Endothelial cell of umbilical vein (primary cell): Measurements from ENCODE around the gene TSC22D3. TPM values are rescaled to one million over a fixed set of nuclear protein-coding genes. Genes with fewer than 3 reads are reported as not detected.

Experiments used
- BruUV-seq: library from RNA; stranded (reverse); fragments of 400-500 nt; replicated peaks from 2 replicates; lab custom pipeline; 2021; lab: Mats Ljungman, UMichigan
- CTCF ChIA-PET: fragments of 300-600, 350-600 bp; sonication (Branson Sonifier 250); formaldehyde crosslinking; loops from one replicate; lab custom pipeline; 2021; ENCODE audit warnings: antibody characterized with exemption, inconsistent platforms; lab: Charles Lee
- POLR2A ChIA-PET: fragments of 300-600, 350-600 bp; sonication (Branson Sonifier 250); formaldehyde crosslinking; loops from one replicate; lab custom pipeline; 2021; ENCODE audit warnings: antibody characterized with exemption, inconsistent platforms; lab: Charles Lee
- DNase-seq: peaks from one replicate; pipeline ENCODE4 v3.0.0-alpha.2; 2011; ENCODE audit warnings: low read depth, low spot score
- FAIRE-seq: peaks from 2 replicates; lab custom pipeline; 2011; peaks lifted over from hg19 to GRCh38; lab: Jason Lieb, UNC
- H2AFZ ChIP-seq: 2 replicates; pipeline ENCODE4 v1.6.0; 2012; ENCODE audit warnings: low read depth, low read length, control low read depth, inconsistent platforms
- H3K27ac ChIP-seq: 2 replicates; pipeline ENCODE4 v1.5.1; 2011; ENCODE audit warnings: low read depth, mild to moderate bottlenecking, control low read depth, low read length, moderate library complexity; ENCODE audit not compliant: insufficient read depth
- H3K27me3 ChIP-seq, 2 experiments: 2 replicates each; pipeline versions ENCODE4 v1.6.0 to v1.6.1; 2011; ENCODE audit warnings: low read length in 2 of 2, mixed read lengths in 1 of 2; ENCODE audit not compliant: control insufficient read depth in 2 of 2, insufficient read depth in 2 of 2
- H3K36me3 ChIP-seq, 2 experiments: 2 replicates in 1 of 2; 3 replicates in 1 of 2; pipeline ENCODE4 v1.5.1; 2011; ENCODE audit warnings: low read length in 2 of 2, mild to moderate bottlenecking in 1 of 2, moderate library complexity in 1 of 2; ENCODE audit not compliant: control insufficient read depth in 2 of 2, insufficient read depth in 2 of 2; ENCODE audit errors: extremely low read depth in 1 of 2
- H3K4me1 ChIP-seq: 3 replicates; pipeline ENCODE4 v1.5.1; 2011; ENCODE audit warnings: mild to moderate bottlenecking, low read length; ENCODE audit not compliant: control insufficient read depth, insufficient read depth; ENCODE audit errors: extremely low read depth
- H3K4me2 ChIP-seq: 2 replicates; pipeline ENCODE4 v1.6.1; 2011; ENCODE audit warnings: low read length, control low read depth, mixed read lengths; ENCODE audit not compliant: insufficient read depth
- H3K4me3 ChIP-seq, 3 experiments: fragments of 200-600 bp in 1 of 3; sonication (generic), shearing (Covaris generic) in 1 of 3; replicated peaks in 1 of 3; 2 replicates each; pipeline ENCODE4 v1.5.1; 2011 to 2016; ENCODE audit warnings: control low read depth in 3 of 3, low read length in 3 of 3, mild to moderate bottlenecking in 2 of 3, inconsistent platforms in 1 of 3, low read depth in 1 of 3, moderate library complexity in 1 of 3; ENCODE audit not compliant: insufficient read depth in 1 of 3
- H3K79me2 ChIP-seq: 2 replicates; pipeline ENCODE4 v1.6.0; 2012; ENCODE audit warnings: low read length, inconsistent platforms; ENCODE audit not compliant: control insufficient read depth, insufficient read depth
- H3K9ac ChIP-seq: replicated peaks from 2 replicates; pipeline ENCODE3; 2011; ENCODE audit warnings: low read length, control low read depth; ENCODE audit not compliant: insufficient read depth; ENCODE audit errors: extremely low read depth
- H3K9me1 ChIP-seq: replicated peaks from 3 replicates; pipeline ENCODE4 v1.6.0; 2011; ENCODE audit warnings: mild to moderate bottlenecking, low read length; ENCODE audit not compliant: control insufficient read depth, insufficient read depth; ENCODE audit errors: extremely low read depth
- H3K9me3 ChIP-seq: replicated peaks from 2 replicates; pipeline ENCODE4 v1.5.1; 2012; ENCODE audit warnings: low read length, inconsistent platforms; ENCODE audit not compliant: control insufficient read depth, insufficient read depth
- H4K20me1 ChIP-seq: replicated peaks from 2 replicates; pipeline ENCODE3; 2011; ENCODE audit warnings: mild to moderate bottlenecking, low read length; ENCODE audit not compliant: control insufficient read depth, insufficient read depth; ENCODE audit errors: extremely low read depth
- EZH2 ChIP-seq: IDR thresholded peaks from 2 replicates; pipeline ENCODE4 v1.6.1; 2012; ENCODE audit warnings: borderline replicate concordance, low read depth, mild to moderate bottlenecking, moderate library complexity, low read length, inconsistent platforms; ENCODE audit not compliant: severe bottlenecking
- FOS ChIP-seq: IDR thresholded peaks from 2 replicates; pipeline ENCODE4 v1.6.1; 2011; ENCODE audit warnings: mild to moderate bottlenecking, low read length, moderate library complexity, borderline replicate concordance; ENCODE audit not compliant: insufficient read depth
- GATA2 ChIP-seq: IDR thresholded peaks from 2 replicates; pipeline ENCODE4 v1.7.0; 2011; ENCODE audit warnings: low read depth, mild to moderate bottlenecking, moderate library complexity, mixed read lengths, low read length; ENCODE audit not compliant: insufficient read length, insufficient read depth
- JUN ChIP-seq: IDR thresholded peaks from 2 replicates; pipeline ENCODE4 v1.6.1; 2011; ENCODE audit warnings: borderline replicate concordance, low read depth; ENCODE audit not compliant: insufficient read length, insufficient read depth
- MYC ChIP-seq: IDR thresholded peaks from one replicate; pipeline ENCODE4 v1.6.1; 2011; ENCODE audit warnings: mild to moderate bottlenecking, low read depth, low read length
- POLR2A ChIP-seq: IDR thresholded peaks from 2 replicates; pipeline ENCODE4 v1.6.1; 2012; ENCODE audit warnings: low read depth, mild to moderate bottlenecking, control low read depth, low read length
- POLR2AphosphoS5 ChIP-seq: IDR thresholded peaks from 2 replicates; pipeline ENCODE4 v1.6.1; 2012; ENCODE audit warnings: low read depth, mild to moderate bottlenecking, control low read depth, low read length, moderate library complexity; ENCODE audit not compliant: insufficient read depth
- dilution Hi-C: fragments of 300-500 bp; cut with MboI; formaldehyde crosslinking; loops from one replicate; pipeline ENCODE4 v1.15.0; 2019; ENCODE audit warnings: low sequenced_read_pairs; ENCODE audit not compliant: extremely low pct_ligation_motif_present
- intact Hi-C: fragments of 100-400 bp; cut with micrococcal nuclease; formaldehyde crosslinking; loops from one replicate; pipeline ENCODE4 v1.10.0; 2022
- polyA plus RNA-seq, 4 experiments: library from polyadenylated mRNA; depleted of rRNA in 3 of 4; stranded (reverse) in 3 of 4; unstranded in 1 of 4; fragments of >200 nt; gene quantifications; 2 replicates each; pipeline versions ENCODE4 v1.2.1 to v1.2.3, GENCODE V29; 2011 to 2012; ENCODE audit warnings: missing spikeins in 1 of 4
- total RNA-seq: library from RNA; stranded (reverse); gene quantifications from 2 replicates; pipeline ENCODE4 v1.2.3, GENCODE V29; 2021
- TF ChIP-seq, protein P1 (sequence below): IDR thresholded peaks from 2 replicates; pipeline ENCODE4 v1.6.1; 2011; ENCODE audit not compliant: insufficient read depth, insufficient read length
- TF ChIP-seq, protein P2 (sequence below), 2 donors: IDR thresholded peaks; 1 replicate in 1 of 2; 2 replicates in 1 of 2; pipeline ENCODE4 v1.5.1; 2011; ENCODE audit warnings: low read length in 2 of 2, mild to moderate bottlenecking in 2 of 2, moderate library complexity in 2 of 2, control low read depth in 1 of 2, inconsistent platforms in 1 of 2, low read depth in 1 of 2; ENCODE audit not compliant: insufficient read depth in 1 of 2; ENCODE audit errors: extremely low read depth in 1 of 2

The TSC22D3 gene
- total and polyA plus RNA-seq, 2 donors (not counting 3 experiments of a cell fraction or from before 2014, with no cell fraction given) = 21.1 to 37.4 TPM

DNA sequence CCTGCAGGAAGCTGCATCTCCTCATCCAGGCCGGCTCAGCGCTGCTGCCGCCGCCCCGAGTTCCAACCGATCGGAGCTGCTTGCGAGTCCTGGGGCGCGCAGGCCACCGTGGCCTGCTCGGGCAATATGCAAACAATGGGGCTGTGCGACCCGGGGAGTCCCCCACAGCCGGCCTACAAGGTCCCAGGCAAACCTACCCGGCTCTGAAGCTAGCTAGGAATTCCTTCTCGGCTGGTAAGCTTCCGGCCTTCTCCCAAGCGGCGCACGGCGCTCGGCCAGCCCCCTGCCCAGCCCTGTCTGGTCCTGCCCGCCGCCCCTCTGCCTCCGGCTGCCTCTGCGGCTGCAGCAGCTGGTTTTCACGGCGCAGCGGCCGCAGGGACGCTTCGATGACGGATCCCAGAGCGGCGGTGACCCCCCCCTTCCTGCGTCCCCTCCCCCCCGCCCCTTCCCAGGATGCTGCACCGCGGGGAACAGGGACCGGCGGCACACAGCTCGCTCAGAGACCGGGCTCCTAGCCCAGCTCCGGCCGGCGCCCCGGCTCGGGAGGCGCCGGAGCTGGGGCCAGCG lies 59.4 kb downstream of the TSC22D3 start:
- Histone ChIP-seq H2AFZ (no peak overlapping the region), H3K79me2 (peaks cover 14% of the 10 kb centered on the region), H4K20me1 (no peaks in the 10 kb centered on the region), H3K4me3 (peak overlapping the region; percentile 71 to 84 (median 77)), H3K9me1 (no peaks in the 10 kb centered on the region), H3K27ac (peak overlapping the region; percentile 77), H3K27me3 (no peaks in the 10 kb centered on the region), H3K36me3 (peaks cover 0 to 4% of the 10 kb centered on the region in 2 experiments), H3K4me1 (peaks cover 15% of the 10 kb centered on the region), H3K4me2 (peak overlapping the region; percentile 41), H3K9ac (peak overlapping the region; percentile 92), H3K9me3 (no peaks in the 10 kb centered on the region)
- BruUV-seq = no TSS peak
- dilution Hi-C loops (no loop called here), intact Hi-C loops (loop anchor here (10.0 kb wide), 1 partner anchor 309 kb away; no protein-coding TSS in a partner anchor)
- DNase-seq (peak; percentile 32), FAIRE-seq (peak; percentile 76)
- ChIA-PET POLR2A (interaction anchor here (0.8 to 4.3 kb wide), 4 partner anchors 16 to 59 kb away, joined by 4 to 40 read pairs (median 8); partner anchors contain the start of gene TSC22D3), CTCF (interaction anchor here (1.1 to 8.3 kb wide), 8 partner anchors 11 to 61 kb away, joined by 4 to 142 read pairs (median 22); partner anchors contain the start of genes NCBP2L and TSC22D3)
- no peak for TF ChIP-seq EZH2
- TF ChIP-seq, protein P1, sequence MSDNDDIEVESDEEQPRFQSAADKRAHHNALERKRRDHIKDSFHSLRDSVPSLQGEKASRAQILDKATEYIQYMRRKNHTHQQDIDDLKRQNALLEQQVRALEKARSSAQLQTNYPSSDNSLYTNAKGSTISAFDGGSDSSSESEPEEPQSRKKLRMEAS = no peak
- TF ChIP-seq POLR2AphosphoS5 = no peak
- no peak for TF ChIP-seq POLR2A
- TF ChIP-seq JUN = no peak
- TF ChIP-seq, protein P2, sequence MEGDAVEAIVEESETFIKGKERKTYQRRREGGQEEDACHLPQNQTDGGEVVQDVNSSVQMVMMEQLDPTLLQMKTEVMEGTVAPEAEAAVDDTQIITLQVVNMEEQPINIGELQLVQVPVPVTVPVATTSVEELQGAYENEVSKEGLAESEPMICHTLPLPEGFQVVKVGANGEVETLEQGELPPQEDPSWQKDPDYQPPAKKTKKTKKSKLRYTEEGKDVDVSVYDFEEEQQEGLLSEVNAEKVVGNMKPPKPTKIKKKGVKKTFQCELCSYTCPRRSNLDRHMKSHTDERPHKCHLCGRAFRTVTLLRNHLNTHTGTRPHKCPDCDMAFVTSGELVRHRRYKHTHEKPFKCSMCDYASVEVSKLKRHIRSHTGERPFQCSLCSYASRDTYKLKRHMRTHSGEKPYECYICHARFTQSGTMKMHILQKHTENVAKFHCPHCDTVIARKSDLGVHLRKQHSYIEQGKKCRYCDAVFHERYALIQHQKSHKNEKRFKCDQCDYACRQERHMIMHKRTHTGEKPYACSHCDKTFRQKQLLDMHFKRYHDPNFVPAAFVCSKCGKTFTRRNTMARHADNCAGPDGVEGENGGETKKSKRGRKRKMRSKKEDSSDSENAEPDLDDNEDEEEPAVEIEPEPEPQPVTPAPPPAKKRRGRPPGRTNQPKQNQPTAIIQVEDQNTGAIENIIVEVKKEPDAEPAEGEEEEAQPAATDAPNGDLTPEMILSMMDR (IDR thresholded peaks at IDR 0.05; ENCODE audit: extremely low read depth in 1 of 2, insufficient read depth in 1 of 2, low read depth in 1 of 2, low read length in 2 of 2) = no peak
- TF ChIP-seq FOS = no peak
- no peak for TF ChIP-seq MYC
- no peak for TF ChIP-seq GATA2
